ENCODE results near the gene AK2. TPM values are rescaled to one million over a fixed set of nuclear protein-coding genes. Genes with fewer than 3 reads are reported as not detected.
A peak's percentile ranks its signal among the peaks of the same experiment; 100 is the strongest.

AK2 gene
- 59.3 and 62.6 TPM in 2 replicates for total RNA-seq
- 141 and 155 TPM in 2 replicates for polyA plus RNA-seq
- 112 and 129 TPM in 2 replicates for polyA plus RNA-seq (2012)
- 38.5 and 43.7 TPM in 2 replicates for polyA minus RNA-seq (ENCODE audit: low replicate concordance)

DNA sequence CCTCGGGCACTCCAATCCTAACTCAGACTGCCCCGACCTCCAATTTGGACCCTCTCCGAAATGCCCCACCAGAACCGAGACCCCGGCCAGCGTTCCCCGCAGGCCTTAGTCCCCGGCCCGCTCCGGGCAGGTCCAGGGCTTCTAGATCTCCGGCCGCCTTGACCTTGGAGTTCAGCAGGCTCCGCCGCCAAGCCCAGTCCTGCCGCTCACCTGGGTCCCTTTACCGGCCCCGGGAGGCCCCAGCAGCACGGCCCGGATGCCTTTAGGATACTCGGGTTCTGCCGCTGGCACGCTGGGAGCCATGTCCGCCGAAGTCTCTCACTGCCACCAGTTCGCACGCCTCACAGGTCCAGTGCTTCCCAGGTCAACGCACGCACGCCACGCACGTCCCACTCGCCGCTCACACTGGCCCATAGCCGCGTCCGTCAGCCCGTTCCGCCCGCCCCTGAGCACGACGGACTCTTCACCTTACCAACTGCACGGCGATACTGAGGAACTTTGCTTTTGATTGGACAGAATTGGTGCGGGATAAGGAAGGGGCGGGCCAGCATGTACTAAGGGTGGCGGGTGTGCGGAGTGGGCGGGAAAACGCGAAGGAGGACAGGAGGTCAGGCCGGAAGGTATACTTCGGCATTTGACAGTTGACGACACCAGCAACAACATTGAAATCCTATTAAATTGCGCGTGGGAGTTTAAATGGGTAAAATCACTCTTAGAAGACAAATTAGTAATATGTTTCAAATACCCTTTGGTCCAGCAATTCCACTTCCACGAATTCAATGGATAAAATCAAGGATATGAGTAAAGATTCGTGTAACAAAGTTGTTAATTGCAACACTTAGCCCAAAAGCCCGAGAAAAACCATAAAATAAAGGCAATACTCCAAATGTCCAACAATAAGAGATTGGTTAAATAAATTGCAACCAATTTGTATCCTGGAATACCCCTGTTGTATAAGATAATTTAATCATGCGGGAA lies at the start of gene AK2:
Gene AK2, minus strand, starts transcription at position 358 of the 978 bp plus-strand sequence. Its CDS starts 55 bp downstream, at position 303.
- Histone ChIP-seq H3K79me2 (ENCODE audit: control insufficient read depth, insufficient read depth, low read length) (peaks cover 30% of the 10 kb centered on the region), H2AFZ (ENCODE audit: low read length) (peak within 1 kb of the TSS; percentile 72), H4K20me1 (ENCODE audit: control insufficient read depth, extremely low read depth, insufficient read depth, low read length) (no peaks in the 10 kb centered on the region), H3K36me3 (ENCODE audit: control insufficient read depth, insufficient read depth, low read length) (no peaks in the 10 kb centered on the region), H3K27ac (ENCODE audit: insufficient read depth, low read length) (peak within 1 kb of the TSS; percentile 86), H3K4me3 (replicated peaks in 1 of 4; ENCODE audit: control extremely low read depth in 1 of 4, insufficient read depth in 1 of 4, low read depth in 3 of 4, low read length in 4 of 4) (peak within 1 kb of the TSS; percentile 48 to 92 (median 89)), H3K4me2 (ENCODE audit: extremely low read depth, insufficient read depth, low read length) (peak within 1 kb of the TSS; percentile 83), H3K4me1 (ENCODE audit: control insufficient read depth, extremely low read depth, insufficient read depth, low read length) (no peaks in the 10 kb centered on the region), H3K9me3 (ENCODE audit: control insufficient read depth, insufficient read depth, low read depth, low read length) (no peaks in the 10 kb centered on the region), H3K27me3 (ENCODE audit: control insufficient read depth, insufficient read depth, low read length) (no peaks in the 10 kb centered on the region), H3K9ac (ENCODE audit: insufficient read depth, low read length) (peak within 1 kb of the TSS; percentile 85)
- DNase-seq (ENCODE audit: low read depth in 2 of 2): peak; percentile 97
- TF ChIP-seq, protein P1, sequence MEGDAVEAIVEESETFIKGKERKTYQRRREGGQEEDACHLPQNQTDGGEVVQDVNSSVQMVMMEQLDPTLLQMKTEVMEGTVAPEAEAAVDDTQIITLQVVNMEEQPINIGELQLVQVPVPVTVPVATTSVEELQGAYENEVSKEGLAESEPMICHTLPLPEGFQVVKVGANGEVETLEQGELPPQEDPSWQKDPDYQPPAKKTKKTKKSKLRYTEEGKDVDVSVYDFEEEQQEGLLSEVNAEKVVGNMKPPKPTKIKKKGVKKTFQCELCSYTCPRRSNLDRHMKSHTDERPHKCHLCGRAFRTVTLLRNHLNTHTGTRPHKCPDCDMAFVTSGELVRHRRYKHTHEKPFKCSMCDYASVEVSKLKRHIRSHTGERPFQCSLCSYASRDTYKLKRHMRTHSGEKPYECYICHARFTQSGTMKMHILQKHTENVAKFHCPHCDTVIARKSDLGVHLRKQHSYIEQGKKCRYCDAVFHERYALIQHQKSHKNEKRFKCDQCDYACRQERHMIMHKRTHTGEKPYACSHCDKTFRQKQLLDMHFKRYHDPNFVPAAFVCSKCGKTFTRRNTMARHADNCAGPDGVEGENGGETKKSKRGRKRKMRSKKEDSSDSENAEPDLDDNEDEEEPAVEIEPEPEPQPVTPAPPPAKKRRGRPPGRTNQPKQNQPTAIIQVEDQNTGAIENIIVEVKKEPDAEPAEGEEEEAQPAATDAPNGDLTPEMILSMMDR (conservative IDR thresholded peaks at IDR 0.05 in 1 of 2, IDR thresholded peaks at IDR 0.05 in 1 of 2; ENCODE audit: low read depth in 1 of 2, low read length in 2 of 2): no peak
- no peak for TF ChIP-seq EZH2 (IDR thresholded peaks at IDR 0.05; ENCODE audit: low read length, missing control alignments)

DNA sequence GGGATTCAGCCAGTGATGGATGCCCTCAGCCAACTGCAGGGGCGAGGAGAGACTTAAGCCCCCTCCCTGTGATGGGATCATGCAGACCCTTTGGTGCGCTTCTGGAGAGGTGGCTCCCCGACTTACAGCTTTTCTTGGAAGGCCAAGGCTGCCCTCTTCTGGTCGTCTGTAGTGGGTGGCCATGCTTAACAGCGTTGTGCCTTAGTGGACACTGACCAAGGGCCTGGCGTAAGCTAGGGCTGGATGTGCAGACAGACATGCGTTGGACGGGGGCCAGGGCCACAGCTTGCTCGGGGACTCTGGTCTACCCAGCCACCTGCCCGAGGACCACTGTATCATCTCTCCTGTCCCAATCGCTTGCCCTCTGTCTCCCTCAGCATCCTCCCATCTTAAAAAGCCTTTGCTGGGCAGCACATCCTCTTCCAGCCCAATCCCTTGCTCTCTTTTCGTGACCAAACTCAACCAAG lies 49.7 kb upstream of the AK2 start:
- Histone ChIP-seq H3K9ac (ENCODE audit: insufficient read depth, low read length) (no peak overlapping the region), H3K79me2 (ENCODE audit: control insufficient read depth, insufficient read depth, low read length) (no peaks in the 10 kb centered on the region)

DNA sequence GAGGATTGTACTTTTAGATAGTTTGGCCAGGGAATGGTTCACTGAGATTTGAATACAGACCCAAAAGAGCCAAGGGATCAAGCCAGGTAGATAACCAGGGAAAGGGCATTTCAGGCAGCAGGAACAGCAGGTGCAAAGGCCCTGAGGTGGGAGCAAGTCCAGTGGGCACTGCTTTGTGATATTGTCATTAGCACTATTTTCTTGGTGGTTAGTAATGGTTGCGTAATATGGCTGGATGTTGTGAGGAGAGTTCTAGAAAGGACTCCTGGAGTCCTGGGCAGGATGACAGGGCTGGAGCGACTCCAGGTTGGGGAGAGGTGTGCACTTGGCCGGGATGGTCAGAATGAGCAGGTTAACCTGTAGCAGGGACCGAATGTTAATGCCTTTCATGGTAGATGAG lies 48.6 kb upstream of the AK2 start:
- no peaks in the 10 kb centered on the region for H3K9me3 ChIP-seq (ENCODE audit: control insufficient read depth, insufficient read depth, low read depth, low read length)
- no peak overlapping the region for H3K9ac ChIP-seq (ENCODE audit: insufficient read depth, low read length)
- H3K4me2 ChIP-seq (ENCODE audit: extremely low read depth, insufficient read depth, low read length): no peak overlapping the region
- H3K4me3 ChIP-seq (replicated peaks in 1 of 4; ENCODE audit: control extremely low read depth in 1 of 4, insufficient read depth in 1 of 4, low read depth in 3 of 4, low read length in 4 of 4): no peak overlapping the region
- no peak for TF ChIP-seq EZH2 (IDR thresholded peaks at IDR 0.05; ENCODE audit: low read length, missing control alignments)
- TF ChIP-seq, protein P1 (conservative IDR thresholded peaks at IDR 0.05 in 1 of 2, IDR thresholded peaks at IDR 0.05 in 1 of 2; ENCODE audit: low read depth in 1 of 2, low read length in 2 of 2): no peak
- no peaks in the 10 kb centered on the region for H3K36me3 ChIP-seq (ENCODE audit: control insufficient read depth, insufficient read depth, low read length)
- H3K4me1 ChIP-seq (ENCODE audit: control insufficient read depth, extremely low read depth, insufficient read depth, low read length): no peaks in the 10 kb centered on the region
- H3K79me2 ChIP-seq (ENCODE audit: control insufficient read depth, insufficient read depth, low read length): no peaks in the 10 kb centered on the region
- H2AFZ ChIP-seq (ENCODE audit: low read length): no peak overlapping the region
- H3K27me3 ChIP-seq (ENCODE audit: control insufficient read depth, insufficient read depth, low read length): no peaks in the 10 kb centered on the region
- DNase-seq (ENCODE audit: low read depth in 2 of 2): no peak
- no peaks in the 10 kb centered on the region for H4K20me1 ChIP-seq (ENCODE audit: control insufficient read depth, extremely low read depth, insufficient read depth, low read length)
- no peak overlapping the region for H3K27ac ChIP-seq (ENCODE audit: insufficient read depth, low read length)

More for the DNA sequence above, 49.7 kb upstream of the AK2 start:
- Histone ChIP-seq H3K9me3 (ENCODE audit: control insufficient read depth, insufficient read depth, low read depth, low read length) (no peaks in the 10 kb centered on the region), H3K27me3 (ENCODE audit: control insufficient read depth, insufficient read depth, low read length) (no peaks in the 10 kb centered on the region), H2AFZ (ENCODE audit: low read length) (no peak overlapping the region), H4K20me1 (ENCODE audit: control insufficient read depth, extremely low read depth, insufficient read depth, low read length) (no peaks in the 10 kb centered on the region), H3K36me3 (ENCODE audit: control insufficient read depth, insufficient read depth, low read length) (no peaks in the 10 kb centered on the region), H3K4me1 (ENCODE audit: control insufficient read depth, extremely low read depth, insufficient read depth, low read length) (no peaks in the 10 kb centered on the region), H3K4me3 (replicated peaks in 1 of 4; ENCODE audit: control extremely low read depth in 1 of 4, insufficient read depth in 1 of 4, low read depth in 3 of 4, low read length in 4 of 4) (no peak overlapping the region), H3K27ac (ENCODE audit: insufficient read depth, low read length) (no peak overlapping the region), H3K4me2 (ENCODE audit: extremely low read depth, insufficient read depth, low read length) (no peak overlapping the region)
- peak; percentile 72 to 86 for DNase-seq (ENCODE audit: low read depth in 2 of 2)
- TF ChIP-seq, protein P1 (conservative IDR thresholded peaks at IDR 0.05 in 1 of 2, IDR thresholded peaks at IDR 0.05 in 1 of 2; ENCODE audit: low read depth in 1 of 2, low read length in 2 of 2): peak; percentile 69 to 92
- no peak for TF ChIP-seq EZH2 (IDR thresholded peaks at IDR 0.05; ENCODE audit: low read length, missing control alignments)

Measured in fibroblast of lung (primary cell).